ENCODE data around the gene GDF2.

Gene GDF2

DNA sequence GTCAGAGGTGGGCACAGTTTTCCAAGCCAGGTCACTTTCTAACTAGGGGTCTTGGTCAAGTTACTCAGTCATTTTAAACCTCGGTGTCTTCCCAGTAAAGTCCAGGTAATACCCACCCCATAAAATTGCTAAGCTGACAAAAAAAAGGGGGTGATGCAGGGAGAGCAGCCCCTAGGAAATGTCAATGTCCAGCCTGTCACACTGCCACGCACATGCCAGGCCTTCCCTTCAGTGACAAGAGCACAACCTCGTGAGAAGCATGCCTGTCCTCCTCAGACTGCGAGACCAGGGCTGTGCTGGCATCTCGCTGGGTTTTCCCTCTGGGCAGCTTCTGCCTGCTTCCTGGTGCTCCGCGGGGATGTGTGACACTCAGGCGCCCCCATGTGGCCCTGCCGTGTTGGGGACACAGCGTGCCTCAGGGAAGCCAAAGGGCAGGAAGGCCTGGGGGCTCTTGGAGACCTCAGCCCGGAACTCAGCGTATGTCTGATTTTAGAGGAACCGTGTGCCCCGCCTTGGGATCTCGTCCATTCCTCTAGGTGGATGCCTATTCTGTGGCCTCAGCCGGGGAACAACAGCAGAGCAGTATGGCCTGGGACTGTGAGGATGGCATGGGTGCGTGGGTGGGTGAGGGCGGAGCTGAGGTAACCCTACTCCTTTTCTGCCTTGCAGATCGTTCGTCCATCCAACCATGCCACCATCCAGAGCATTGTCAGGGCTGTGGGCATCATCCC is 10.2 kb upstream of the GDF2 start:
- peak; percentile 75 to 80 (median 76) for DNase-seq (ENCODE audit: low read depth in 3 of 3)

DNA sequence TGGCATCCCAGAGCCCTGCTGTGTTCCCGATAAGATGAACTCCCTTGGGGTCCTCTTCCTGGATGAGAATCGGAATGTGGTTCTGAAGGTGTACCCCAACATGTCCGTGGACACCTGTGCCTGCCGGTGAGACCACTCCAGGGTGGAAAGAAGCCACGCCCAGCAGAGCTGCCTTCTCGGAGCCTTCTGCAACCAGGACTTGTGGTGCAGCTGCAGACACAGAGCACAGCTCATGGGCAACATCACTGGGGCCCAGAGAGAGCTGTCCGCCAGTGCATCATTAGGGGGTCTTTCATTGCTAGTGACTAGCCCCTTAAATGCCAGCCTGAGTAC is 9.6 kb upstream of the GDF2 start:
- no peak for DNase-seq (ENCODE audit: low read depth in 3 of 3)

DNA sequence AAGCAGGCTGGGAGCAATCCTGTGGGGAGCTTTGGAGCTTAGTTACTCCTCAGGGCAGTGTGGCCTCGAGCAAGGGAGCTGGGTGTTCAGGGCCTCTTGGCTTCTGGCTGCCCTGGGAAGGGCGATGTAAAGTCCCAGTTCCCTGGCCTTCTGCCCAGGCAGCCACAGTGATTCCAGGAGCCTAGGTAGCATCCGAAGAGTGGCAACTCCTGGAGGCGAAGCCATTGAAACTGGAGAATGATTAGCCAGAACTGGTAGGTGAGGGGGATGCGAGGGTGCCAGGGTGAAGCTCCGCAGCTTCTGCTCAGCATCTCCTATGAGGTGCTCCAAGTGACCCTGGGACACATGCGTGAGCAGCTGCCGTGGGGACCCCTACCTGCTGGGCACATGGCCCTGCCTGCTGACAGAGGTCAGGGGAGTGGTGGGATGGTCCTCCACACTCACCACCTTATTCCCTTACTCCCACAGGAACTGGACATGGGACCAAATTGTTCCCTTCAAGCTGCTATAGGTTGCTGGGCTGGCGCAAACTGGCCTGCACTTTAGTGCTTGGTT is 7.8 kb upstream of the GDF2 start:
- DNase-seq (ENCODE audit: low read depth in 3 of 3), result no peak

DNA sequence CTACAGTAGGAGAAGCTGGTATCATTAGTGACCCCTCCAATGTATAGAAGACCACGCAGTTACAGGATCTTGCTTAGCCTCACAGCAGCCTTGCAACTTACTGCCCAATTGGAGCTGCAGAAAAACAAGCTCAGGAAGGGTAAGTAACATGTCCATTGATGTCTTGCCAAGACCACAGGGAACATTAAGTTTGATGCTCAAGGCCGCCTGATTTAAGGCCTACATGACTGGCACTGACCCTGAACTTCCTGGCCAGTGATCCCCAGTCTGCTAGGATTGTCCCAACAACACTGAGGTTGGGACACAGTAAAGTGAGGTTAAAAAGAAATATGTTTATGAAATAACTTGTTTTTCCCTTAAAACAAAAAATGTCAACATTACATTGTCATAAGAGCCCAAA is 6.8 kb upstream of the GDF2 start:
- no peak for DNase-seq (ENCODE audit: low read depth in 3 of 3)

DNA sequence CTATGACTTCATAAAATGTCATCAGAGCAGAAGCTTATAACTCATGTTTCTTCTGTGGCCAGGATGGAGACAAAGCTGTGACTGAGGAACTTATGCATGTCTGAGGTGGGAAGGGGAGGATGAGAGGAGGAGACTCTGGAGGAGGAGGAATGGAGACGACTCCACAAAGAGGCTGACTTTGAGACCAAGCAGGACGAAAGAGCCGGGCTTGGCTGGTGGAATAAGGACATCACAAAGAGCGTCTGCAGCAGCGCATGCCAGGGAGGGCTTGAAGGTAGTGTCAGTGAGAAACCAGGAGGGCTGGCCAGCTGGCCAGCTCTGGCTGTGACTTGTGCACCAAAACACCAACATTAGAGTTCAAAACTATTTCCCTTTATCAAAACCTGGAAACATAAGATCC is 6.1 kb upstream of the GDF2 start:
- DNase-seq (ENCODE audit: low read depth in 3 of 3), result no peak

DNA sequence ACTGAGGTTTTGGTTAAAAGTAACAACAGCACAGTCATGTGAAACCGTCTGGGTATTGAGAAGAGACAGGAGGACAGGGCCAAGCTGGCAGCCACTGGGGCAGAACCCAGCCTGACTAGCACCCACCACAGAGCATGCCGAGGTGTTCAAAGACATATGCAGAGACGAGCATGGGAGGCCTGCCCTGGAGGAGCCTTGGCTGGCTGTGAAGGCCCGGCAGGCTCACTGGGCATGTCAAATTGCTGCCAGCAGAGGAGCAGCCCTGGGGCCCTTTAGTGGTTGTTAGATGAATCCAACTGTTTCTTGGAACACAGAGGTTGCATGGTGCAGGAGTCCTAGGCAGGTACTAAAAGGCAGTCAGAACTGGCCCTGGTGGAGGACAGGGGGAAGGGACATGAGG is 5.0 kb upstream of the GDF2 start:
- DNase-seq (ENCODE audit: low read depth in 3 of 3), result no peak

DNA sequence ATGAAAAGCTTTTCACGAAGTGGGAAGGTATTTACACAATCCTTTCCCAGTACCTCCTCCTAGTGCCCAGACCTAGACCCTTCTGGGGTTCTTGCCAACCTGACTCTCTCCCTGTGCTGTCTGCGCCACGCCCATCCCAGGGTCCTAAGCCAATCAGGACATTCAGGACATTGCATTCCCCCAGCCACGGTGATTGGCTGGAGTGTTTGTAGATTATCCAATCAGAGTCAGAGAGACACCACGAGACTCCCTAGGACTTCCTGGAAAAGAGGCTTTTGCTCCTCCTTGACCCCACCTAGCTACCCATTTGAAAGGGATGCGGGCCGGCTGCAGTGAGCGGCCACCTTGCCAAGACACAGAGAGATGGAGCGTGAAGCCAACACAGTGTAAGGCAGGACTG is 3.5 kb upstream of the GDF2 start:
- no peak for DNase-seq (ENCODE audit: low read depth in 3 of 3)

DNA sequence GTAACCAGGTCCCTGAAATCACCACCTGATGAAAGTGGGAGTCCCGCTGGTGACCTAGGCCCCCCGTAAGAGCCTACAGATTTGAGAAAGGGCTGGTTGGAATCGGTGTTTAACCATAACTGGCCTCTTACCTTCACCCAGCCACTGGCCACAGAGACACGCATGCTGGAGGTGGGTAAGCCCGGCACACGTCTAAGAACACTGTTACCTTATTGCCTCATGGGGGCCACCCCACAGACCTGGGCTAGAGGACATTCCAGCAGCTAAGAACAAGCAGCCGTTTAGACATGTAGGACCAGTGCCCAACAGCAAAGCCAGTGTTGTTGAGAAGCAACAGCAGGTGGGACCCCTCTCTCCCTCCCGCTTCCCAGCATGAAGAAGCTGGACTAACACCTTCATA is 2.5 kb upstream of the GDF2 start:
- no peak for DNase-seq (ENCODE audit: low read depth in 3 of 3)

DNA sequence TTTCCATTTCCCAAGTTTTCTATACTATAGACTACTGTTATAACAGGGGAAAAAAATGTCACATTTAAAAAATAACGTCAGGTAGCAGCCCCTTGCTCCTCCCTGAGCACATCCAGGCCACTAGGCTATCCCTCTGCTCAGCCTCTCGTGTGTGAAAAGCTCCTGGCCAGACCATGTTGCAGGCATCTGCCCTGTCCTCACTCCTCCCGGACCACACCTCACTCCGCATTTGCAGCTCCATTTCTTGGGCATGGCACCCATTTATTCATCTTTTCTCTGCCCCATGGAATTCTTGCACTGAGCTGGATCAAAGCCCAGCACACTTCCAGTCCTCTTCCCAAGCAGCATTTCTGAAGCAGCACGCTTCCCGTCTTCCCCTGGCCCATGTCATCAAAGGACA is 1.4 kb upstream of the GDF2 start:
- DNase-seq (ENCODE audit: low read depth in 3 of 3), result no peak

DNA sequence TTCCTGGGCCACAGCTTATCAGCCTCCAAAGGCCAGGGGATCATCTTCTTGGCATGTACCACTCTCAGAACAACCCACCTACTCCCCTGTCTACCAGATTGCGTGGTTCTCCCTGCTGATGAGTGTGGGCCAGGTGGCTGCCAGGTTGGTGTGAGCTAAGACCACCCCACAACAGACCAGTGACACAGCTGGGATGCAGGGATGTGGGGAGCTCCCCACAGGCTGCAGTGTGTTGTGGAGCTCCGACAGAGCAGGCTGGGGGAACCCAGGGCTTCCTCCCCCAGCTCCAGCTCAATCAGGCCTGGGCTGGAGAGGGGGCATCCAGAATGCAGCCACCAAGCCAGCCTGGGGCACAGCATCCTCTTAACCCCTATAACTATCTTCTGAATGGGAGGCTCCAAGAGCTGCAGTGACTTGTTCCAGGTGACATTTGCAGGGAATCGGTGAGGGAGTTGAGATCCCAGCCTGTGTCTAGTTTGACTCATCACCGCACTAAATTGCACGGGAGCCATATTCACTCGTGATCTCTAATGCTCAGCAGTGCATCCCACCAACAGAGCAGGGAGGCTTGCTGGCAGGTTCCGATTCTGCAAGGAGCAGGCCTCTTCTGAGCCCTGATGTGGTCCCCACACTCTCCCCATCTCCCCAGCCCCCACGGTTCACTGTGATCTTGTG is 596 bp upstream of the GDF2 start:
- no peak for DNase-seq (ENCODE audit: low read depth in 3 of 3)

DNA sequence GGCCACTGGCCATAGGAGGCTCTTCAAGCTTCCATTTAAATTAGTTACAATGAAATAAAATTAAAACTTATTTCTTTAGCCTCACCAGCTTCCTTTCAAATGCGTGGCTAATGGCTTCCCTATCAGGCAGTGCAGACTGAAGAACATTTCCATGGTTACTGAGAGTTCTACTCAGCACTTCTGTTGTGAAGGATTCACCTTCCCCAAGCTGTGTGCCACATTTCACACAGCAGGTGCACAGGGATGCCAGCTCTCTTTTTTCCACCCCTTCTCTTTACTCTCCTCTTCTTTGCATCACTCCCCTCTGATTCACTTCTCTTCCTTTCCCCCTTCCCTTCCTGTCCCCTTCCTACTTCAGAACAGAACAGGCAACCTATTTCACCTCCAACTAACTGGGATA is 833 bp downstream of the GDF2 start:
- DNase-seq (ENCODE audit: low read depth in 3 of 3), result no peak

DNA sequence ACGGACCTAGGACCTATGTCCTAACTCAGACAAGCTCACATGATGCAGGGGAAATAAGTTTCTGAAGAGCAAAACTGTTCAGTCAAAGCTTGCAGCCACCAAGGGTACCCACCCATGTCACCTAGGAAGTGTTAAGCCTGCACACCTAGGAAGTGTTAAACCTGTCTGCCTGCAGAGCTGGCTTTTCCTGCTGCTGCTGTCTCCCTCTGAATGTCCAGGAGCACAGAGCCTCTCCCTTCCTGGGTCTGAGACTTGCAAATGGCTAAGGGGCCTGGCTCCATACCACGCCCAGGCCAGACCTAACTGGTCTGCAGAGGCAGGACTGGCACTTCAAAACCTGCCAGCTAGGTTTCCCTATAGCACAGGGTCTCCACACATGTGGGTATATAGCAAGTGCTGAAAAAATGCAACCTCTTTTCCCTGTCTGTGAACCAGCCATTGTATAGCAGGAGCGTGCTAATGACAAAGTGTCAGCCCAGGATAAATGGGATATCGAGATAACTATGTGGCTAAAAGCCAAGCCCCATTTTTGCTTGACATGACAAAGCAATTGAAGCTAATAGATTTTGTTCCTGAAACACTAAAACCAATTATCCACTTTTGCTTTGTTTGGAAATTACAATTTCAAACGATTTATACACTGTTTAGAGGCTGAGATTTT is 1.5 kb downstream of the GDF2 start:
- no peak for DNase-seq (ENCODE audit: low read depth in 3 of 3)

DNA sequence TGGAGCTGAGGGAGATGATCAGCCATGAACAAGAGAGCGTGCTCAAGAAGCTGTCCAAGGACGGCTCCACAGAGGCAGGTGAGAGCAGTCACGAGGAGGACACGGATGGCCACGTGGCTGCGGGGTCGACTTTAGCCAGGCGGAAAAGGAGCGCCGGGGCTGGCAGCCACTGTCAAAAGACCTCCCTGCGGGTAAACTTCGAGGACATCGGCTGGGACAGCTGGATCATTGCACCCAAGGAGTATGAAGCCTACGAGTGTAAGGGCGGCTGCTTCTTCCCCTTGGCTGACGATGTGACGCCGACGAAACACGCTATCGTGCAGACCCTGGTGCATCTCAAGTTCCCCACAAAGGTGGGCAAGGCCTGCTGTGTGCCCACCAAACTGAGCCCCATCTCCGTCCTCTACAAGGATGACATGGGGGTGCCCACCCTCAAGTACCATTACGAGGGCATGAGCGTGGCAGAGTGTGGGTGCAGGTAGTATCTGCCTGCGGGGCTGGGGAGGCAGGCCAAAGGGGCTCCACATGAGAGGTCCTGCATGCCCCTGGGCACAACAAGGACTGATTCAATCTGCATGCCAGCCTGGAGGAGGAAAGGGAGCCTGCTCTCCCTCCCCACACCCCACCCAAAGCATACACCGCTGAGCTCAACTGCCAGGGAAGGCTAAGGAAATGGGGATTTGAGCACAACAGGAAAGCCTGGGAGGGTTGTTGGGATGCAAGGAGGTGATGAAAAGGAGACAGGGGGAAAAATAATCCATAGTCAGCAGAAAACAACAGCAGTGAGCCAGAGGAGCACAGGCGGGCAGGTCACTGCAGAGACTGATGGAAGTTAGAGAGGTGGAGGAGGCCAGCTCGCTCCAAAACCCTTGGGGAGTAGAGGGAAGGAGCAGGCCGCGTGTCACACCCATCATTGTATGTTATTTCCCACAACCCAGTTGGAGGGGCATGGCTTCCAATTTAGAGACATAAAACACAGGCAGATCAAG is 3.3 kb downstream of the GDF2 start:
- no peak for DNase-seq (ENCODE audit: low read depth in 3 of 3)

DNA sequence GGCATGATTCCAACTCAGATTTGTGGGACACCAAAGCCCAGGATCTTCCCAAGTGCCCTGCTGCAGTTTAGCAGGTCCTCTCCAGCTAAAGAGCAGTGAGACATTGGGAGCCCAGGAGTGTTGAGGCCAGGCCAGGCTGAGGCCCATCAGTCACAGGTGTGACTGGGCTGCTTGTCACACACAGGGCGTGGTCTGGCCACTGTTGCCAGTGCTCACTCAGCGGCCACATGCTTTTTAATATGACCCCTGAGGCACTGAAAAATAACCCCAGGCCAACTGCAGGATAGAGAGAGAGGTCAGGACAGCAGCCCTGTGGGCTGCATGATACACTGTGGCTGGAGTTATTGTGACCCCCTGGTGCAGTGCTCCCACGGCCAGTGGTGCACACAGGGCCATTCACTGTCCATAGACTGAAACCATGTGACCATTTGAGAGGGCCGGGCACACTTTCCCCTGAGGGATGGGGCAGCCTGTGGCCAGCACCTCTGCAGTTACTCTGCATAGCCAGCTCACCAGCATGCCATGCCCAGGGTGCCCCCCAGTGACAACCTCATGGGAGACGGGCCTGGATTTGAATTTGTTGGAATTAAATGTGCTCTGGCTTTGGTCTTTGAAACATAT is 4.2 kb downstream of the GDF2 start:
- DNase-seq (ENCODE audit: low read depth in 3 of 3), result no peak

DNA sequence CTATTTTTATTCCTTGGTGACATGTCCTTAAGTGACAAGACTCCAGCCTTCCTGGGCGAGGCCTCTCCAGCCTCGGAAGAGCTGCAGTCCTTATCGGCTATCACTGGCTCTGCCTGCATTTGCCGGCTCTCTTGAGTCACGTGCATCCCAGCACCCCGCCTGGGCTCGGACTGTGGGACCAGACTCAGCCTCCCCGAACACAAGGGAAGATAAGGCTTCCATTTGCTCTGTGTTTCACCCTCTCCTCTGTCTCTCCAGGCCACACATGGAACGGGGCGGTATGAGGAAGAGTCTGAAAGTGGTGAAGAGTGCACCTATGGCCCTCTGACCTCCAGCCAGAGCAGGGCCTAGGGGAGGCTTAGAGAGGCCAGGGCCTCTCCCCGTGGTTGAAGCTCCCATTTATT is 4.7 kb downstream of the GDF2 start:
- no peak for DNase-seq (ENCODE audit: low read depth in 3 of 3)

DNA sequence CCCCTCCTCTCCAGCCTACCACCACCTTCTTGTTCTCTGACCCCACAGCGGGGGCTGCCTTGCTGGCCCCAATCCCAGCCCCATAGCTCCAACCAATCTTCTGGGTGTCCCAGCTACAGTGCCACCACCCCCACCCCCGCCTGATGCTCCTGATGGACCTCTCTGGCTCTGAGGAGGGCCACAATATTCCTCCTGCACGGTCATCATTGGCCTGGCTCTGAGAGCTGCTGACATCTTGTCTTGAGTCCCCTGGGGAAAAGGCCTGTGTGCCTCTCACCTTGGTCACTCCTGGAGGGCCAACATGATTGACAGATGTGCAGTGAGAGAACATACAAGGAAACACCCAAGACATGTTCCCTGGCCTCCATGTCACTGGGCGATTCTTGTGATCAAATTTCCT is 7.6 kb downstream of the GDF2 start:
- DNase-seq (ENCODE audit: low read depth in 3 of 3), result no peak

DNA sequence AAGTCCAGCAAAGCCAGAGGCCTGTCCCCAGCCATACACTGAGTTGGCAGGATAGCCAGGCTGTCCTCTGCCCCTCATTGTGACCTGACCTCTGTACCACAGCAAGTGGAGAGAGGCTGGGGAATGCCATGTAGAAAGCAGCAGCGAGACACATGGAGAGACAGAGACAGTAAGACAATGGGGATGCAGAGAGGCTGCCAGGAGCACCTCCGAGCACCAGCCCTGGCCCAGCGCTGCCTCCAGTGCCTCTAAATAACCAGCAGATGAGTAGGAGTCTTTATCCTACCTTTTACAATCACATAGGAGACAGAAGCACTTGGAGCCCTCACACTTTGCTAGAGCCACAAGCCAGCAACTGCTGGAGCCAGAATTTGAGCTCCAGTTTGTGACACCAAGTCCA is 8.1 kb downstream of the GDF2 start:
- no peak for DNase-seq (ENCODE audit: low read depth in 3 of 3)

DNA sequence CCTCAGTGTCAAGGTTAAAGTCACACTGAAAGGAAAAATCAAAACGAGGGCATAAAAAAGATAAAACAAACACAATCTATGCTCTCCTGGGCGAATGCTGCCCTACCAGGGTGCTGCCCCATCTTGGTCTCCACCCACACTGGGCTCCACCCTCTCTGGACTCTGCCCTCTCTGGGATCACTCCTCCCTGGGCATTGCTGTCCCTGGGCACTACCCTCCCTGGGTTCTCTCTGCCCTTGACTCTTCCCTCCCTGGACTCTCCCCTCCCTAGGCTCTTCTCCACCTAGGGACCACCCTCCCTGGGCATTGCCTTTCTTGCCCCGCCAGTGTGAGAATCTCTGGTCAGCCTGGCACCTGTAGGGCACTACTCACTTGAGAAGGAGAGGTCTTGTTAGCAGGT is 8.6 kb downstream of the GDF2 start:
- no peak for DNase-seq (ENCODE audit: low read depth in 3 of 3)

DNA sequence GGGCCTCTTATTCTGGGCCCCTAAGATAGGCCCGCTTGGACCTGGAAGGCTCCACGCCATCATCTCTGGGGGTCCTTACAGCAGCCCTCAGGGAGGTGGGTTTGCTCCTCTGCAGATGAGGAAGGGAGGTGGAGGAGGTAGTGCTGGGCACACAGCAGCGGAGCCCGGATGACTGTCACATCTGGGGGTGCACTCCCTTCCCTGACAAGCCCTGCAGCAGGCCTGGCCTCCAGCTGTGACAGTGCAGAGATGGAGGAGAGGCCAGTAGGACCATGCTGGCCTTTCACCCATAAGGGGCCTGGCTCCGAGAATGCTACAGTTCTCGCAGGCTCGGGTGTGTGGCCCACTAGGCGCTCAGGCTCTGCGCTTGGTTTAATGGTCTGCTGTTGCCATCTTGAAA is 9.2 kb downstream of the GDF2 start:
- DNase-seq (ENCODE audit: low read depth in 3 of 3), result no peak

DNA sequence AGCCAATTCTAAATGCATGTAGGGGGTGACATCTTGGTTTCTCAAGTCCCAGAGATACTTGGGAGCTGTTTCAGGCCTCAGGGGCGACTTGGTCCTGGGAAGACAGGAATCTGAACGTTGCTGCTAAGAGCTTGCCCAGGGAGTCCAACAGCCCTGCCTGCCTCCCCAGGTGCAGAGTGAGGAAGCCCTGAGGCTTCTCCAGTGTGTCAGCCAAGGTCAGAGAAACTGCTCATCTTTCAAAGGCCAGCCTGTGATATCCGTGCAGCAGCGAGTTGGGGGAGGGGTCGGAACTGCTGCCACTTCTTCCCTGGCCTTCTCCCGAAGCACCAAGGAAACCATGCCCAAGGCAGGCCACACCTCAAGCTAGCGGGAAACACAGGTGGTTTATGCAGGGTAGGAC is 9.7 kb downstream of the GDF2 start:
- DNase-seq (ENCODE audit: low read depth in 3 of 3), result no peak

DNA sequence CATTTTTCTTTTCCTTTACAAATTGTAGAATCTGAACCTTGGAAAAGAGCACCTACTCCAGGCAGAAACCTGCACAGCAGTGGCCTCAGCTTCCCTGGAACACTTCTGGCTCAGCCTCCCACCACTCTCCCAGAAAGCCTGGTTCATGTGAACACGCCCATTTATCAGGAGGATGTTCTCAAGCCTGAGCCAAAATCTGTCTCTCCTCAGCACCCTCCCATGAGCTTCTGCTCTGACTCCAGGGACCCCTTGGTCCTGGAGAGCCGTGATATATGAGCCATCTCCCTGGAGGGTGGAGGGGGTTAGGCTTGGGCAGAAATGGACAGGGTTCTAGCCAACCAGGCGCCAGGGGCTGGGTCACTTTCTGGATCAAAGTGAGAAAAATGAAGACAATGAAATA is 10.1 kb downstream of the GDF2 start:
- no peak for DNase-seq (ENCODE audit: low read depth in 3 of 3)
